GM04503 (cell line): Measurements from ENCODE around the gene HDX.
"Not testable (repeated sequence)": the region's sequence is repeated elsewhere in the genome, so short reads cannot be mapped to it uniquely, and the experiment has no call there.

ENCODE experiments used
- DNase-seq: peaks from one replicate; pipeline ENCODE4 v3.0.0-alpha.2; 2012; ENCODE audit warnings: low read depth

Gene HDX

GRCh38 chrX:84339507-84340364 is 162.5 kb downstream of the HDX start:
- DNase-seq = no peak

DNA sequence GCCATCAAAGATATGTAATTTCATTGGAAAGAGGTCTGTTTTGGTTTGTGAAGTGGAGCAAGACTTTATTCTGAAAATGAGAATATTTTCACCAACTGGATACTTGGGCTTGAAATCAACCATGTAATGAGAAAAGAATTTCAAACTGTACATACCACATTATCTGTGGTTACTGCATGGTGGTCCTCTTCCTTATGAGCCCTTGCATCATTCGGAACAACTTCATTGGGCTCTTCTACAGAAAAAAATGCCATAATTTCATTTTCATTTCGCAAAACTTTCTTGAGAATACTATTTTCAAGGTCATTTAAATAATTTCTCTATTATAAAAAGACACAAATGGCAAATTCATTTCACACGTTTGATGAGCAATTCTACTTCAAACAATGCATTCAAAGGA is 165.6 kb downstream of the HDX start:
- DNase-seq = no peak

- no peak for DNase-seq
Observed at GRCh38 chrX:84335121-84335520, 167.1 kb downstream of the HDX start.

DNA sequence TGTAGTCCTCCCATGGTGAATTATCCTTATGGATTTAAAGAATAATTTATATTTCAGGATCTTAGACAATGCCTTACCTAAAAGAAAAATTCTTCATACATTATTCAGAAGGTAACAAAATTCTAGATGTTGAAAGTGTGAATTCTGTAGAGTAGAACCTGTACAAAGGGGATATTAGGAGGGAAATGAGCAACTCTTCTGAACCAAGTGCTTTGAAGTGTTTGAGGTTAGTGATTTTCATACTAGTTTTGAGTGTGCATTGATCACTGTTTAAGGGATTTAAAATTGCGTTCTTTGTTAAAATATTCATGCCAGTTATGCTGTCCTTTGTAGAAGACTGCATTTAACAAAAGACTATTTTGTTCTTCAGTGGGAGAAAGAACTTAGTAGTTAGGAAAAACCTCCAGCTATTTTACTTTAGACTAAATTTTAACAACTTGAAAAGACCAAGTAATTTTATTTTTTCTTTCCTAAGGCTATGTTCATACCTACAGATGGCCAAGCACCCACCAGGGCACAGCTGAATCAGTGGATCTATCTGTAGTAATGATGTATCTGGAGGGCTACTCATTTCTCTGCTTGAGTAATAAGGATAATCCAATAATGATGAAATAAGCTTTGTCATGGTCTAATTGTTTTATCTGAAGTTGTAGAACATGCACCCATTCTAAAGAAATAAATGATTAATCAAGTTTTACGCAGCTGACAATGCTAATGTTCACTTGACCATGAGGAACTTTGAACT is 180.0 kb downstream of the HDX start:
- DNase-seq = no peak

DNA sequence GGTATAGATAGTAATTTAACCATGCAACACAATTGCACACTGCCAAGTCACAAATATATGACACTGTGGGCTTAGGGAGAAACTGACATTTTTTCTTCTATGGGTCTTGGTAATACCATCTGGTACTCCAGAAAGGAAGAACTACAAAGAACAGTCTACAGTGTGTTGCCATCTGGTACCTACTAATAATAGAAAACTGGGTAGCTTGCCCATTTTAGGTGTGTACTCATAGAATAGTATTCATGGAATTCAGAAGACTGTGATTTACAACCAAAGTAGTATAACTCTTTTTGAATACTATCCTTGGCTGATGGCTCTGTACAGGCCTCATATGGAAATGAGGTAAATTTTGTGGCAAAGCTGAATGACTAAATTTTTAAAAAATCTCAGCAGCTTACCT is 181.6 kb downstream of the HDX start:
- peak; percentile 7 for DNase-seq

- DNase-seq = no peak
Observed at GRCh38 chrX:84320023-84320422, 182.2 kb downstream of the HDX start.

DNA sequence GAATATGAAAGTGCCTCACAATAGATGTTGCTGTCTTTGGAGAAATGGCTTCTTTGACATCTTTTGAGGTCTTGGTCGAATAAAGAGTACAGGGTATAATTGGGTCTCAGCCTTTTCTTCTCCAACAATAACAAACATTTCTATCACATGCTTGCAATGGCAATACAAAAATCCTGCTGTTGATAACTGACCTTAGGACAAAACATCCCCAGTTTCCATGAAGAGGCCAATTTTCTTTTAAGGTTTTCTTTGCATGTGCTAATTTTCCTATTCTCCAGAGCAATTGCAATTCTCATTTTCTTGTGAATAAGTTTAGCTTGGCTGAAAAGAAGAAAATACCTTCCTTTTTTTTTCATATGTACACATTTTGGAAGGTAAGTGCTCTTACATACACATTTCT is 183.6 kb downstream of the HDX start:
- DNase-seq = no peak

DNA sequence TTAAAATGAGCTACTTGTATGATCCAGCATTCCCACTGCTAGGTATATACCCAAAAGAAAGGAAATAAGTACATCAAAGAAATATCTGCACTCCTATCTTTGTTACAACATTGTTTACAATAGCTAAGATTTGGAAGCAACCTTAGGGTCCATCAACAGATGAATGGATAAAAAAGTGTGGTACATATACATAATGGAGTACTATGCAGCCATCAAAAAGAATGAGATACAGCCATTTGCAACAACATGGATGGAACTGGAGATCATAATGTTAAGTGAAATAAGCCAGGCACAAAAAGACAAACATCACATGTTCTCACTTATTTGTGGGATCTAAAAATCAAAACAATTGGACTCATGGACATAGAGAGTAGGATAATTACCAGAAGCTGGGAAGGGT is 186.3 kb downstream of the HDX start:
- DNase-seq = not testable (repeated sequence)
